Neural cell (in vitro differentiated cells): ENCODE results near the gene LYRM7. TPM values are rescaled to one million over a fixed set of nuclear protein-coding genes. Genes with fewer than 3 reads are reported as not detected.

ENCODE experiments used
- H2AFZ ChIP-seq: fragments of 200-600, 300-800 bp; sonication (generic), shearing (Covaris generic); 2 replicates; pipeline ENCODE4 v1.6.0; 2014; ENCODE audit warnings: low read depth, mild to moderate bottlenecking, antibody characterized with exemption, low read length, moderate library complexity
- H3F3A ChIP-seq: fragments of 200-600 bp; shearing (Covaris generic); 2 replicates; pipeline ENCODE4 v1.6.1; 2016; ENCODE audit warnings: mild to moderate bottlenecking, moderate library complexity, mixed read lengths, antibody characterized with exemption, low read length; ENCODE audit not compliant: insufficient read depth, poor library complexity, severe bottlenecking
- H3K27ac ChIP-seq: fragments of 200-600, 300-800 bp; sonication (generic), shearing (Covaris generic); 2 replicates; pipeline ENCODE4 v1.5.1; 2014; ENCODE audit warnings: mild to moderate bottlenecking, low read length, moderate library complexity
- H3K27me3 ChIP-seq: fragments of 300-800, 200-600 bp; sonication (generic), shearing (Covaris generic); 2 replicates; pipeline ENCODE4 v1.6.0; 2014; ENCODE audit warnings: mild to moderate bottlenecking, low read depth, low read length, moderate library complexity; ENCODE audit not compliant: insufficient read depth
- H3K36me3 ChIP-seq: fragments of 300-800, 200-600 bp; sonication (generic), shearing (Covaris generic); 2 replicates; pipeline ENCODE4 v1.5.1; 2014; ENCODE audit warnings: mild to moderate bottlenecking, antibody characterized with exemption, low read length, moderate library complexity; ENCODE audit not compliant: insufficient read depth
- H3K4me2 ChIP-seq: fragments of 300-800, 200-600 bp; sonication (generic), shearing (Covaris generic); 2 replicates; pipeline ENCODE4 v1.6.0; 2014; ENCODE audit warnings: mild to moderate bottlenecking, low read length
- H3K4me3 ChIP-seq: fragments of 300-800, 200-600 bp; sonication (generic), shearing (Covaris generic); 2 replicates; pipeline ENCODE4 v1.5.1; 2014; ENCODE audit warnings: mild to moderate bottlenecking, low read length, moderate library complexity
- H3K79me2 ChIP-seq: fragments of 200-600 bp; shearing (Covaris generic); replicated peaks from 2 replicates; pipeline ENCODE4 v1.6.0; 2014; ENCODE audit warnings: mild to moderate bottlenecking, low read length, moderate library complexity; ENCODE audit not compliant: insufficient read depth
- H3K9ac ChIP-seq: fragments of 300-800, 200-600 bp; sonication (generic), shearing (Covaris generic); 2 replicates; pipeline ENCODE4 v1.6.1; 2016; ENCODE audit warnings: mild to moderate bottlenecking, low read length, mixed read lengths
- H3K9me2 ChIP-seq: fragments of 200-600 bp; shearing (Covaris generic); 2 replicates; pipeline ENCODE4 v1.6.1; 2016; ENCODE audit warnings: mild to moderate bottlenecking, low read length, mixed read lengths; ENCODE audit not compliant: insufficient read depth
- H3K9me3 ChIP-seq: fragments of 200-600, 300-800 bp; sonication (generic), shearing (Covaris generic); 2 replicates; pipeline ENCODE4 v1.6.1; 2016; ENCODE audit warnings: mild to moderate bottlenecking, mixed run types, low read length, moderate library complexity, mixed read lengths
- H4K20me1 ChIP-seq: fragments of 200-600 bp; shearing (Covaris generic); 2 replicates; pipeline ENCODE4 v1.6.1; 2016; ENCODE audit warnings: mild to moderate bottlenecking, mixed run types; ENCODE audit not compliant: insufficient read depth
- CTCF ChIP-seq: fragments of 450-650 bp; IDR thresholded peaks from 2 replicates; pipeline ENCODE4 v1.5.1; 2014; ENCODE audit warnings: antibody characterized with exemption, mild to moderate bottlenecking, moderate library complexity; ENCODE audit not compliant: poor library complexity, severe bottlenecking
- EP300 ChIP-seq: fragments of 450-650 bp; conservative IDR thresholded peaks from 2 replicates; pipeline ENCODE4 v1.6.1; 2014; ENCODE audit warnings: antibody characterized with exemption, mild to moderate bottlenecking, moderate library complexity; ENCODE audit not compliant: poor library complexity, severe bottlenecking
- EZH2 ChIP-seq: fragments of 200-600, 300-800 bp; shearing (Covaris generic), sonication (generic); IDR thresholded peaks from 2 replicates; pipeline ENCODE4 v1.6.1; 2014; ENCODE audit warnings: antibody characterized with exemption, low read length, borderline replicate concordance, mild to moderate bottlenecking; ENCODE audit not compliant: insufficient read depth, poor library complexity, severe bottlenecking
- MXI1 ChIP-seq: fragments of 450-650 bp; conservative IDR thresholded peaks from 2 replicates; pipeline ENCODE4 v1.6.1; 2014; ENCODE audit warnings: antibody characterized with exemption, mild to moderate bottlenecking; ENCODE audit not compliant: poor library complexity, severe bottlenecking
- POLR2AphosphoS5 ChIP-seq: IDR thresholded peaks from 2 replicates; pipeline ENCODE4 v1.6.1; 2012
- RAD21 ChIP-seq: fragments of 450-650 bp; conservative IDR thresholded peaks from 2 replicates; pipeline ENCODE4 v1.6.1; 2014; ENCODE audit warnings: antibody characterized with exemption, mild to moderate bottlenecking, moderate library complexity
- SMC3 ChIP-seq: fragments of 450-650 bp; conservative IDR thresholded peaks from 2 replicates; pipeline ENCODE4 v1.6.1; 2014; ENCODE audit warnings: antibody characterized with exemption, mild to moderate bottlenecking, moderate library complexity; ENCODE audit not compliant: poor library complexity
- TAF1 ChIP-seq: IDR thresholded peaks from 2 replicates; pipeline ENCODE4 v1.6.1; 2012; ENCODE audit warnings: low read depth
- polyA plus RNA-seq: library from polyadenylated mRNA; depleted of rRNA; stranded (reverse); fragments of >200 nt; gene quantifications from 2 replicates; pipeline ENCODE4 v1.2.3, GENCODE V29; 2014

LYRM7 gene
- polyA plus RNA-seq, 1 donor from 2014 or later, result 8.3 TPM

DNA sequence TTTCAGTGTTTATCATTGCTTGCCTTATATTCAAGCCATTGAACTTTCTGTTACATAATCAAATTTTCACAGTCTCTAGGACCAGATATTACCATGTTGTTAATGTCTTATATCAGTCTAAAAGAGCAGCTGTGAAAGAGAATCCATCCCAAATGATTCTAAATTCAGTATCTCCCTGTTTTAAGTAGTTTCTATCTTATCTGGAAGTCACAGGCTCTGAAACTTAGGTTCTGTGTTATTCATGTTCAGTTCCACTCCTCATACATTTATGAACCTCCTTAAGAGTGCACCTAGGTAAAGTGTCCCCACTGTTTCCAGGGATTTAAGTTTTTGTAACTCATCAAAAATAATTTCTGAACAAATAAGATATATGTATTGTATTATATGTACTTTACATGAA is 9.7 kb downstream of the LYRM7 start:
- no peak overlapping the region for H3K27ac ChIP-seq
- H3K27me3 ChIP-seq, result no peaks in the 10 kb centered on the region
- no peaks in the 10 kb centered on the region for H3K9me2 ChIP-seq
- no peak overlapping the region for H3K9ac ChIP-seq
- no peaks in the 10 kb centered on the region for H3K79me2 ChIP-seq
- H3K9me3 ChIP-seq, result no peaks in the 10 kb centered on the region
- H4K20me1 ChIP-seq, result no peaks in the 10 kb centered on the region
- no peak overlapping the region for H2AFZ ChIP-seq
- no peaks in the 10 kb centered on the region for H3F3A ChIP-seq
- TF ChIP-seq EZH2, result no peak
- no peak for TF ChIP-seq RAD21
- TF ChIP-seq POLR2AphosphoS5, result no peak
- no peak for TF ChIP-seq SMC3
- no peak for TF ChIP-seq CTCF
- no peak for TF ChIP-seq MXI1
- H3K36me3 ChIP-seq, result no peaks in the 10 kb centered on the region
- no peak overlapping the region for H3K4me3 ChIP-seq
- no peak overlapping the region for H3K4me2 ChIP-seq

- Histone ChIP-seq H3K36me3 (no peaks in the 10 kb centered on the region), H3K4me3 (no peak overlapping the region), H3K4me2 (no peak overlapping the region)
These were observed 12.1 kb downstream of the LYRM7 start for GRCh38 chr5:131182839-131183238.

More at GRCh38 chr5:131182839-131183238, 12.1 kb downstream of the LYRM7 start:
- TF ChIP-seq MXI1, result no peak
- TF ChIP-seq TAF1, result no peak
- TF ChIP-seq EP300, result no peak
- no peak for TF ChIP-seq CTCF
- no peak for TF ChIP-seq EZH2
- H3K9me3 ChIP-seq, result no peaks in the 10 kb centered on the region
- H3K9me2 ChIP-seq, result no peaks in the 10 kb centered on the region
- H3K27me3 ChIP-seq, result no peaks in the 10 kb centered on the region
- H3K79me2 ChIP-seq, result no peaks in the 10 kb centered on the region
- H2AFZ ChIP-seq, result no peak overlapping the region
- no peak overlapping the region for H3K27ac ChIP-seq
- H4K20me1 ChIP-seq, result no peaks in the 10 kb centered on the region
- H3K9ac ChIP-seq, result no peak overlapping the region
- H3F3A ChIP-seq, result no peaks in the 10 kb centered on the region
